Stomach (tissue), 9 donors: Measurements from ENCODE around the gene TSPAN14. TPM values are rescaled to one million over a fixed set of nuclear protein-coding genes. Genes with fewer than 3 reads are reported as not detected.

Experiments
- DNase-seq, 2 donors: peaks; one replicate each; pipeline versions ENCODE4 v3.0.0 to v3.0.0-alpha.2; 2013 to 2019
- H3K27ac ChIP-seq, 5 donors: fragments of 200-600 bp in 4 of 5; sonication (generic) in 4 of 5; one replicate each; pipeline ENCODE4 v1.5.1; 2013 to 2019; ENCODE audit warnings: mild to moderate bottlenecking in 1 of 5, moderate library complexity in 1 of 5
- H3K27me3 ChIP-seq, 3 donors: fragments of 200-600 bp; sonication (generic); one replicate each; pipeline ENCODE4 v1.5.1; 2017 to 2019; ENCODE audit warnings: mixed run types in 1 of 3
- H3K36me3 ChIP-seq, 4 donors: fragments of 200-600 bp; sonication (generic); 1 replicate in 3 of 4; 2 replicates in 1 of 4; pipeline ENCODE4 v1.5.1; 2016 to 2019
- H3K4me1 ChIP-seq, 4 donors: fragments of 200-600 bp; sonication (generic); one replicate each; pipeline ENCODE4 v1.5.1; 2016 to 2019
- H3K4me3 ChIP-seq, 4 donors: fragments of 200-600 bp; sonication (generic) in 3 of 4; one replicate each; pipeline ENCODE4 v1.5.1; 2016 to 2019; ENCODE audit warnings: mild to moderate bottlenecking in 1 of 4
- H3K9me3 ChIP-seq, 4 donors: fragments of 200-600 bp; sonication (generic); one replicate each; pipeline ENCODE4 v1.5.1; 2016 to 2019
- EP300 ChIP-seq: sonication (generic); formaldehyde crosslinking; IDR thresholded peaks from one replicate; pipeline ENCODE4 v1.6.1; 2017; ENCODE audit warnings: antibody characterized with exemption
- POLR2A ChIP-seq, 4 donors: fragments of 450-650 bp; IDR thresholded peaks; one replicate each; pipeline ENCODE4 v1.6.1; 2016; ENCODE audit warnings: antibody characterized with exemption in 4 of 4, control low read depth in 2 of 4, mild to moderate bottlenecking in 1 of 4, moderate library complexity in 1 of 4
- POLR2AphosphoS5 ChIP-seq, 3 donors: sonication (generic); formaldehyde crosslinking; IDR thresholded peaks; one replicate each; pipeline ENCODE4 v1.6.1; 2016; ENCODE audit warnings: antibody characterized with exemption in 3 of 3
- WGBS, 5 donors: extraction: QIAGEN DNeasy Blood & Tissue Kit in 3 of 5; methylation state at CpG; one replicate each; pipeline versions ENCODE4 v1.1.5 to v1.1.7; 2013 to 2018; 5-methylcytosine and 5-hydroxymethylcytosine counted together
- intact Hi-C: fragments of 100-400 bp; cut with DNase I; formaldehyde crosslinking; loops from one replicate; pipeline ENCODE4 v1.15.1; 2023; ENCODE audit warnings: low total_unique reads
- polyA plus RNA-seq, 3 donors: library from polyadenylated mRNA; stranded (reverse); fragments of 200-250 nt; gene quantifications; one replicate each; pipeline ENCODE4 v1.2.3, GENCODE V29; 2013
- total RNA-seq, 5 donors: library from RNA; depleted of rRNA; stranded (reverse); fragments of >200 nt; gene quantifications; one replicate each; pipeline versions ENCODE4 v1.1.0 to v1.2.3, GENCODE V29; 2014 to 2016
- TF ChIP-seq, protein P1 (sequence below), 7 experiments: fragments of 450-650 bp in 4 of 7; fragments of 200-600 bp in 3 of 7; sonication (generic) in 3 of 7; IDR thresholded peaks; one replicate each; pipeline ENCODE4 v1.5.1; 2016 to 2019; ENCODE audit warnings: antibody characterized with exemption in 7 of 7, control low read depth in 2 of 7, mild to moderate bottlenecking in 1 of 7
- donor health status: healthy with polysubstance abuse.
- donor health status: Bipolar disorder and iron deficiency.
- donor health status: healthy.

Gene TSPAN14
- total and polyA plus RNA-seq, 8 donors = 7.0 to 82.6 (median 30.5) TPM

- intact Hi-C loops = no loop called here
- TF ChIP-seq POLR2AphosphoS5 (IDR thresholded peaks at IDR 0.05) (no peak), EP300 (no peak), POLR2A (IDR thresholded peaks at IDR 0.05) (no peak)
- TF ChIP-seq, protein P1, sequence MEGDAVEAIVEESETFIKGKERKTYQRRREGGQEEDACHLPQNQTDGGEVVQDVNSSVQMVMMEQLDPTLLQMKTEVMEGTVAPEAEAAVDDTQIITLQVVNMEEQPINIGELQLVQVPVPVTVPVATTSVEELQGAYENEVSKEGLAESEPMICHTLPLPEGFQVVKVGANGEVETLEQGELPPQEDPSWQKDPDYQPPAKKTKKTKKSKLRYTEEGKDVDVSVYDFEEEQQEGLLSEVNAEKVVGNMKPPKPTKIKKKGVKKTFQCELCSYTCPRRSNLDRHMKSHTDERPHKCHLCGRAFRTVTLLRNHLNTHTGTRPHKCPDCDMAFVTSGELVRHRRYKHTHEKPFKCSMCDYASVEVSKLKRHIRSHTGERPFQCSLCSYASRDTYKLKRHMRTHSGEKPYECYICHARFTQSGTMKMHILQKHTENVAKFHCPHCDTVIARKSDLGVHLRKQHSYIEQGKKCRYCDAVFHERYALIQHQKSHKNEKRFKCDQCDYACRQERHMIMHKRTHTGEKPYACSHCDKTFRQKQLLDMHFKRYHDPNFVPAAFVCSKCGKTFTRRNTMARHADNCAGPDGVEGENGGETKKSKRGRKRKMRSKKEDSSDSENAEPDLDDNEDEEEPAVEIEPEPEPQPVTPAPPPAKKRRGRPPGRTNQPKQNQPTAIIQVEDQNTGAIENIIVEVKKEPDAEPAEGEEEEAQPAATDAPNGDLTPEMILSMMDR (IDR thresholded peaks at IDR 0.05) = no peak
- Histone ChIP-seq H3K4me3 (no peak overlapping the region), H3K4me1 (peaks cover 8 to 74% (median 56%) of the 10 kb centered on the region in 4 donors), H3K36me3 (no peaks in the 10 kb centered on the region), H3K27me3 (peaks cover 0 to 14% (median 0%) of the 10 kb centered on the region in 3 donors), H3K9me3 (no peaks in the 10 kb centered on the region), H3K27ac (peak overlapping the region in 1 of 5 donors; percentile 26)
- 64 to 80% (median 73%) methylated on average over 2 of the region's 2 CpGs for whole genome bisulfite sequencing, 5 donors
- DNase-seq = no peak
Measured at GRCh38 chr10:80410122-80410521, 44.0 kb upstream of the TSPAN14 start.

- intact Hi-C loops = no loop called here
- DNase-seq = peak in 1 of 2 donors; percentile 36
- no peaks in the 10 kb centered on the region for H3K36me3 ChIP-seq
- WGBS, 5 donors = 74 to 86% (median 83%) methylated on average over 5 of the region's 5 CpGs
- no peak for TF ChIP-seq EP300
- no peak for TF ChIP-seq POLR2AphosphoS5 (IDR thresholded peaks at IDR 0.05)
- TF ChIP-seq POLR2A (IDR thresholded peaks at IDR 0.05) = no peak
- TF ChIP-seq, protein P1 (IDR thresholded peaks at IDR 0.05) = no peak
- peaks cover 8 to 80% (median 58%) of the 10 kb centered on the region in 4 donors for H3K4me1 ChIP-seq
- no peaks in the 10 kb centered on the region for H3K9me3 ChIP-seq
- peaks cover 0 to 14% (median 0%) of the 10 kb centered on the region in 3 donors for H3K27me3 ChIP-seq
- H3K27ac ChIP-seq = peak overlapping the region in 2 of 5 donors; percentile 8 to 26
- H3K4me3 ChIP-seq = no peak overlapping the region
Measured at GRCh38 chr10:80410578-80411145, 43.4 kb upstream of the TSPAN14 start.

DNA sequence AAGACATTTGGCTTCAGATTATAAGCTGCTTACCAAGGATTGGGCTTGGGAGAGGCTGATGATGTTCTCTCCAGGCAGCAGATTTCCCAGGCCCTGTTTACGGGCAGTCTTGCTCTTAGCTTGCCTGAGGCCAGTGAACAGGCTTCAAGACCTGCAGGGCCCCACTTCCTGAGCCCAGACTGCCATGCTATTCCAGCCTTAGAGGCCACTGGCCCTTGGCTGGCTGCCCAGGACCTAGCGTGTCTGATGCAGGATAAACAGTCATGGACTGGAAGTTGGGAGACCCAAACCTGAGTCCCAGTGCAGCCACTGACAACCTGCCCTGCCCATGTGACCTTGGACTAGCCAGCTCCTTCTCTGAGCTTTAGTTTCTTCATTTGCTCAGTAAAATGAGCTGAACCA lies 42.8 kb upstream of the TSPAN14 start:
- H3K4me1 ChIP-seq = peaks cover 8 to 86% (median 63%) of the 10 kb centered on the region in 4 donors
- H3K9me3 ChIP-seq = no peaks in the 10 kb centered on the region
- DNase-seq = peak; percentile 43 to 50
- TF ChIP-seq, protein P1 (IDR thresholded peaks at IDR 0.05) = no peak
- no peak for TF ChIP-seq EP300
- TF ChIP-seq POLR2A (IDR thresholded peaks at IDR 0.05) = no peak
- TF ChIP-seq POLR2AphosphoS5 (IDR thresholded peaks at IDR 0.05) = no peak
- WGBS, 5 donors = 51 to 68% (median 59%) methylated on average over 2 of the region's 2 CpGs; no CpG with 5 or more reads in 1 of the 5 donors
- no peak overlapping the region for H3K4me3 ChIP-seq
- H3K27ac ChIP-seq = peak overlapping the region in 2 of 5 donors; percentile 8 to 16
- no peaks in the 10 kb centered on the region for H3K36me3 ChIP-seq
- intact Hi-C loops = no loop called here
- H3K27me3 ChIP-seq = peaks cover 0 to 14% (median 0%) of the 10 kb centered on the region in 3 donors

DNA sequence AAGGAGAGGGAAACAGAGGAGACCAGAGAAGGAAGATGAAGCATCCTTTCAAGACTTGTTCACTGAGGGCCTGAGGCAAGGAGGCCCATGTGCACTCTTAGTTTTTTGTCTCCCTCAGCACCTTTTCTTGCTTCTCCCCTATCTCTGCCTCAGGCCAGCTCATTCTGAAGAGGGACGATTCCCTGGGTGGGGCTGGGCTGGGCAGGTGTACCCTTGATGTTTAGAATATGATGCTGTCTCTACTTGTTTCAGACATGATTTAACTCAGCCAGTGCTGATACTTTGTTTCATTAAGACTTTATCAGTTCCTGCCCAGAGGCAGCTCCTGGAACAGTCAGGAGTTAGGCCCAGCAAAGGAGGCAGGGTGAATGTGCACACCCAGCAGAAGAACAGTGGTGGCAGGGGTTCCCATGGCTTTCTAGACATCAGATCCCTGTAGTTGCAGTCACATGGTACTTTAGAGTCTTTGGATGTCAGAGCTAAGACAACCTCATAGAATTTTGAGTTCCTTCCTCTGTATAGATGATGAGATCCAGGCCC lies 42.4 kb upstream of the TSPAN14 start:
- WGBS, 5 donors = 75 to 94% (median 89%) methylated on average over 1 of the region's 1 CpG
- Histone ChIP-seq H3K36me3 (no peaks in the 10 kb centered on the region), H3K4me3 (no peak overlapping the region), H3K9me3 (no peaks in the 10 kb centered on the region), H3K4me1 (peaks cover 8 to 91% (median 68%) of the 10 kb centered on the region in 4 donors), H3K27me3 (peaks cover 0 to 14% (median 0%) of the 10 kb centered on the region in 3 donors), H3K27ac (peak overlapping the region in 2 of 5 donors; percentile 8 to 16)
- TF ChIP-seq POLR2A (IDR thresholded peaks at IDR 0.05) = no peak
- TF ChIP-seq EP300 = no peak
- TF ChIP-seq, protein P1 (IDR thresholded peaks at IDR 0.05) = no peak
- TF ChIP-seq POLR2AphosphoS5 (IDR thresholded peaks at IDR 0.05) = no peak
- no peak for DNase-seq
- intact Hi-C loops = no loop called here
